GM18498 (cell line): Measurements from ENCODE around the gene GATC.

Source experiments
- ATAC-seq: cut with Tn5 transposase; IDR thresholded peaks from one replicate; pipeline ENCODE4 v1.9.1; 2021; ENCODE audit warnings: mild to moderate bottlenecking, moderate library complexity; ENCODE audit not compliant: unreplicated experiment

Gene GATC, protein sequence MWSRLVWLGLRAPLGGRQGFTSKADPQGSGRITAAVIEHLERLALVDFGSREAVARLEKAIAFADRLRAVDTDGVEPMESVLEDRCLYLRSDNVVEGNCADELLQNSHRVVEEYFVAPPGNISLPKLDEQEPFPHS

DNA sequence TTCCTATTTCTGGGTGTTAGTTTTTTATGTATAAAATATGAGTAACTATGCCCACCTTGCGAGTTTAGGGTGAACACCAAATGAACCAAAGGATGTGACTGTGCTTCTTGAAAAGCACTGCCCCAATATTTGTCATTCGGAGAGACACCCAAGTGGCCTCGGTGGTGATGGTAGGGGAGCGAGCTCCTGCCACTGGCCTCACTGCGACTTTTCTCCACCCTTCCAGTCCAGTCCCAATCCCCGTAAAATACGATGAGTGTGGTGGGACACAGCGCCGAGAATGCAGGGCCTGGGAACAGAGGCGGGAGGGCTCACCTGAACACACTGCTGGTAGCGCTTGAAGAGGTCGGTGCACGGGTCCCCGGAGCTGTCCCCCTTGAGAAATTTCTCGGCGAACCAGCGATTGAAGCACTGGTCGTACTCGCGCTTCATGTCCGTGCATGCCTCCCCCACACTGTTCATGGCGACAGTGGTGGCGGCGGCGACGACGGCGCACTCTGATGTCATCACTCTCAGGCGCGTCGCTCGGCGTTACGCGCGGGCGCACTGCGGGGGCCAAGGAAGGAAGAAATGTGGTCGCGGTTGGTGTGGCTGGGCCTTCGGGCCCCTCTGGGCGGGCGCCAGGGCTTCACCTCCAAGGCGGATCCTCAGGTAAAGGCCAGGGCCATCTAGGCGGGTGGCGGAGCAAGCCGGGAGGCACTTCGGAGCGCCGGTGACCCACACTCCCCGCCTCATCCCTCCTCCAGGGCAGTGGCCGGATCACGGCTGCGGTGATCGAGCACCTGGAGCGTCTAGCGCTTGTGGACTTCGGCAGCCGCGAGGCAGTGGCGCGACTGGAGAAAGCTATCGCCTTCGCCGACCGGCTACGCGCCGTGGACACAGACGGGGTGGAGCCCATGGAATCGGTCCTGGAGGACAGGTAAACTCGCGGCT, at the start of gene GATC, which contains the start of gene TRIAP1:
TSS of gene GATC (plus strand) at position 534 of the 933 bp plus-strand sequence. CDS start at position 571, 37 bp downstream.
TSS of gene TRIAP1 (minus strand) at position 474 of the 933 bp plus-strand sequence. CDS start at position 462, 12 bp downstream.
- peak; percentile 90 for ATAC-seq

DNA sequence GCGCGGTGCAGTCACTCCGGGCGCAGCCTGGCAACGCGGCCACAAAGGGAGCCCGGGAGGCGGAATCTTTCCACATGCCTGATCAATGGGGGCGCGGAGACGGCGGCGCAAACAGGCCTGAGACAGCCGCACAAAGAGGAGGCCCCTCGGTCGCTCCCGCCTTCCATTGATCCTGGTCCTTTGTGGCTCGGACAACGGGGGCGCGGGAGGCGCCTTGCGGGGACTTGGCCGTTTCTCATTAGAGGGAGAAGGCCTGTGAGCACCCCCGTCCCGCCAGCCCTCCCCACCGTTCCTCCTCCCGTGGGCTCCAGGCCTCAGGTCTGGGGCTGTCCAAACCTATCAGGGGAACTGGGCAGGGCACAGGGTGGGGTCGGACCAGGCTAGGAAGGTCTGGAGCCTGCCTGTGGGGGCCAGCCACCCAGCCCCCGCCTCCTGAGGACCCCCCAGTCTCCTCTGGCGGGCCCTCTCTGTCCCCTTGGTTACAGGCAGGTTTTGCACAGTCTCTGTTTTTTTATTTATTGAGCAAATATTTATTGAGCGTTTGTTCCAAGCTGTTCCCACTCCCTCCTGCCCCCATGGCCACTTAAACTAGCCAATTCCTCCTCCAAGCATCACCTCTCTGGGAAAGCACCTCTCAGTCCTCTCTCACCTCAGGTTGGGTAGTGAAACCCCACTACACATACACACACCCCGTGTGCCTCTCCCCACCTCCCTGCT, 48.3 kb upstream of the GATC start:
- no peak for ATAC-seq

DNA sequence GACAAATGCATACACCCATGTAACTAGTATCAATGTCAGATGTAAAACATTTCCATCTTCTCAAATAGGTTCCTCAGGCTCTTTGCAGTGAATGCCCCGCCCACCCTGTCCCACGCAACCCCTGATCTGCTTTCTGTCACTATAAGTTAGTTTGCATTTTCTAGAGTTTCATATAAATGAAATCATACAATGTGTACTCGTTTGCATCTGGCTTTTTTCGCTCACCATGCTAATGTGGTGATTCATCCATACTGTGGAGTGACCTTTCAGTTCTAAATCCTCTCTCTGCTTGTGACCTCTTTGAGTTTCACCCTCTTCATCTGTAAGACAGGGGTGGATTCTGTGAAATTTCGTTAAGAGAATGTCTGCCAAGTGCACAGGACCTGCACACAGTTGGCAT, 46.7 kb upstream of the GATC start:
- ATAC-seq = no peak

DNA sequence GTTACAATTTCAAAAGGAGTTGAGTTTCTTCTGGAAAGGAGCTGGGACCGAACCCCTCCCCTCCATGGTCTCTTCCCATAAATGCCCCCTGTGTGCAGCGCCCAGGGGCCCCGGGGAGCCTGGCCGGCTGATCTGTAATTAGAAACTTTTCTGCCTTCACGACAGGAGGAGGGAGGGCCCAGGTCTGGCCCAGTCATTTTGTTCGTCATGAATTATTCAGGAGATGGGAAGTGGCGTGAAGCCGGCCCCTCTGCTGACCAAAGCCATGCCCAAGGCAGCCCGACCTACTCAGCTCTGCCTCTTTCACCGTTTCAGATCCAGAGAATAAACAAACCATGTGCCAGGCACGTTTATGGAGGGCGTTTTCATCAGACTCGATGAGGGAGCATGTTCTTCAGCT, 44.0 kb upstream of the GATC start:
- no peak for ATAC-seq

DNA sequence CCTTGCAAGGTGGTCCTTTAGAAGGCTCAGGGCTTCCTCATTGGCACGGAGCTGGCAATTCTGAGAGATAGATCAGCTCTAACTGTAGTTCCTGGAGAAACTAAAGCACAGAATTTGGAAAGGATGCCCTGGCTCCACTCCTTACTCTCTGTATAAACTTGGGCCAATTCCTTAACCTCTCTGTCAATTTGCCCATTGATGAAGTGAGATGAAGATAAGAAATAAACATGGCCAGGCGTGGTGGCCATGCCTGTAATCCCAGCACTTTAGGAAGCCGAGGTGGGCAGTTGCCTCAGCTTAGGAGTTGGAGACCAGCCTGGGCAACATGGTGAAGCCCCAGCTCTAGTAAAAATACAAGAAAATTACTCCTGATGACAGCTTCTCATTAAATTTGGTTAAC, 42.4 kb upstream of the GATC start:
- ATAC-seq = no peak

DNA sequence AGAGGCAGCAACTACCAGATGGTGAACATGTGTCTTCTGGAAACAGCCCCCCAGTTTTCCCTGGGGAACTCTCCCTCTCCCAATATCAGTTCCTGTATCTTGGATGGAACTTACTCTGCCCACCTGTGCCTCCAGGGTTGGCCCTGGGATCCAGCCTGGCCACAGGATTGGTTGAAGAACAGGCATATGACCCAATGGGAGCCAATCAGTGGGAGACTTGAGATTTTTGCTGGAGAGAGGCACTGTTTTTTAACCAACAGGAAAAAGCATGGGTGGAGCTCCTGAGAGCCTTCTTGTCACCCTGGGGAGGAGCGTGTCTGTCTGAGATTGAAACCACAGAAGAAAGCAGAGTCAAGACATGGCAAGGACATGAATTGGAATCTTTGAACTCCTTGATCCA, 42.0 kb upstream of the GATC start:
- ATAC-seq = no peak

DNA sequence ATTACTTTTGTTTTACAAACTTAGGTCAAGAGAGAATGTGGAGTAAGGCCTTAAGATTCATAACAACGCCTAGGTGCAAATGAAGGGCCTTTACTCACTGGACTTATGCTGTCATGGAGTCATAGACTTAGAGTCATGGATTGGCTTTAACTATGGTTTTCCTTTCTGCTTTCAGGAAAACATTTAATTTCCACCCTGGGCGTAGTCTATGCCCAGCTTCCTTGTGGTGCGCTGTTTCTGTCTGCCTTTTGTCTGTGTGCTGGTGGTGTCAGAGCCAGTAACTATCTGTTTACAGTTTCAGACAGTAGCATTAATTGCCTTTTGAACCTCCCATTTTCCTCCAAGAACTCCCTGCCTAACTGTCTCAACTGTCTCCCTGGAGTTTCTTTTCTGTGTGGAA, 40.2 kb upstream of the GATC start:
- ATAC-seq = no peak

DNA sequence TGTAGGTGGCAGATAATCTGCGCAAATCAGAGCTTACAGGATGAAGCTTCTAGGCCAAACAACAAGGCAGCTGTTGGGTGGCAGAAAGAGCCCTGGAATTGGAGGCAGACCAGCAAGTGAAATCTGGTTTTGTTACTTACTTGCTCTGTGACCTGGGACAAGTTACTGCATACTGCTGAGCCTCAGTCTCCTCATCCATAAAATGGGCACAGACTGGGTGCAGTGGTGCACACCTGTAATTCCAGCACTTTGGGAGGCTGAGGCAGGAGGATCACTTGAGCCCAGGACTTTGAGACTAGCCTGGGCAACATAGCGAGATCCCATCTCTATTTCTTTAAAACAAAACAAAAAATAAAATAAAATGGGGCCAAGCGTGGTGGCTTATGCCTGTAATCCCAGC, 39.7 kb upstream of the GATC start:
- ATAC-seq = no peak

DNA sequence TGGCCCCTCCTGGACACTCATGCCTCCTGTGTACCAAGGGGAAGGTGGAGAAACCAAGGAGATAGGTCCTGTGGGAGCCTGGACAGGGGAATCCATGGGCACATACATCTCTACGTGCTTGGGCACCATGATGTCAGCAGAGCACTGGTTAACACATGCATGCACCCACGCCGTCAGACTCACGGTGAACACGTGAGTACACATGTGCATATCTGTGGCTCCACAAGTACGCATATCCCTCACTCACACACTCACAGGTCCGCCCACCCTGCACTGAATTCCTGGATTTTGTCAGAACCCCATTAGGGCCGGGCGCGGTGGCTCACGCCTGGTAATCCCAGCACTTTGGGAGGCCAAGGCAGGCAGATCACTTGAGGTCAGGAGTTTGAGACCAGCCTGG, 37.5 kb upstream of the GATC start:
- no peak for ATAC-seq

DNA sequence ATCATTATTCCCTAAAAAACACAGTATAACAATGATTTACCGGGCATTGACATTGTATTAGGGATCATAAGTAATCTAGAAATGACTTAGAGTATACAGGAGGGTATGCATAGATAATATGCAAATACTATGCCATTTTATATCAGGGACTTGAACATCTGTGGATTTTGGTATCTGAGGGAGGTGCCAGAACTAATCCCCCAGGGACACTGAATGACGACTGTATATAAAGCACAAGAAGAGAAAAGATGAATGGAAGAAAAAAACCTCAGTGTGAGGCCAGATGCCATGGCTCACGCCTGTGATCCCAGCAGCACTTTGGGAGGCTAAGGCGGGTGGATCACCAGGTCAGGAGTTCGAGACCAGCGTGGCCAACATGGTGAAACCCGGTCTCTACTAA, 33.8 kb upstream of the GATC start:
- ATAC-seq = no peak

DNA sequence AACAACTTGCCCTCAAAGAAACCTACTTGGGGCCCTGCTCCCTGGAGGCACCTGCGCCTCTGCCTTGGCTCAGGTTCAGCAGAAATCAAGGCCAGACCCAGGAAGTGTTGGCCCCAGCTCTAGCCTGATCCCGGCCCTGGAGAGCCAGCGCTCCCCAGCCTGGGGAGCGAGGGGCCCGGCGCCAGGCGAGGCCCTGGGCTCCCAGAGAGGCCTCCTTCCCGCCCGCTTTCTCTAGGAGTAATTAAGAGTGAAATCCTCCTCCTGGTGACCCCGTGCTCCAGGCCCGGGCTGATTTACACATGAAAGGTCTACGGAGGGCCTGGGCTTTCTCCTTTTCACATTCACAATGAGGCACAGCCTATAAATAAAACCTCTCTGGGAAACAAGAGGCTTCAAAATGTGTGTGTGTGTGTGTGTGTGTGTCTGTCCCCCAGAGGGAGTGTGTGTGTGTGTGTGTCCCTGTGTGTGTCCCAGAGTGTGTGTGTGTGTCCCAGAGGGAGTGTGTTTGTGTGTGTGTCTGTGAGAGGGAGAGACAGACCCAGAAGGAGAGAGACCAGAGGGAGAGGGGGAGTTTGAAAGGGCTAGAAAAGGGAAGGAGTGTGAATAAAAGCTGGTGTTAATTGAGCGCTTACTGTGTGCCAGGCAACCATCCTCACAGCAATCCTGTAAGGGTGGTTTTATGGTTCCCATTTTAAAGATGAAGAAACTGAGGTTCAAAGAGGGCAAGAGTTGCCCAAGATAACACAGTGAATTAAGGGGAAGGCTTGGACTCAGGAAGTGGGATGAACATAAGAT, 32.1 kb upstream of the GATC start:
- no peak for ATAC-seq

DNA sequence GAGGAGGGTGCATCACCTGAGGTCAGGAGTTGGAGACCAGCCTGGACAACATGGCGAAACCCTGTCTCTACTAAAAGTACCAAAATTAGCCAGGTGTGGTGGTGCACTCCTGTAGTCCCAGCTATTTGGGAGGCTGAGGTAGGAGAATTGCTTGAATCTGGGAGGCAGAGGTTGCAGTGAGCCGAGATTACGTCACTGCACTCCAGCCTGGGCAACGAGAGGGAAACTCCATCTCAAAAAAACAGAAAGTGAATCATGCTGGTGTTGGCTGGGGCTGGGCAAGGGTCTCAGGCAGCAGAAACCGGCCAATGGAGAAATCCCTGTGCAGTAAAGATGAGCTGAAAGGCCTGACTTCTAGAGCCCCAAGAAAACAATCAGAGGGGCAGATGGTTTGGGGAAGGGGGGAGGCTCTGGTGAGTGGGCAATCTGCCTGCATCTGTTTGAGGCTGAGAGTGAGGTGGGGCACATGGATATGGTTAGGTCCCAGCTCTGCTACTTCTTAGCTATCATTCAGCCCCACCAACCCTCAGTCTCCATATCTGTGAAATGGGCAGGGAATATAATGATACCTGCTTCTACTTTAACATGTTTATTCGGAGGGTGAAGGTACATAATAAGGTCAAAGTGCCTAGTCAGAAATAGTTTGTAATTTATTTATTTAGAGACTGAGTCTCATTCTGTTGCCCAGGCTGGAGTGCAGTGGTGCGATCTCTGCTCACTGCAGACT, 29.6 kb upstream of the GATC start:
- no peak for ATAC-seq

DNA sequence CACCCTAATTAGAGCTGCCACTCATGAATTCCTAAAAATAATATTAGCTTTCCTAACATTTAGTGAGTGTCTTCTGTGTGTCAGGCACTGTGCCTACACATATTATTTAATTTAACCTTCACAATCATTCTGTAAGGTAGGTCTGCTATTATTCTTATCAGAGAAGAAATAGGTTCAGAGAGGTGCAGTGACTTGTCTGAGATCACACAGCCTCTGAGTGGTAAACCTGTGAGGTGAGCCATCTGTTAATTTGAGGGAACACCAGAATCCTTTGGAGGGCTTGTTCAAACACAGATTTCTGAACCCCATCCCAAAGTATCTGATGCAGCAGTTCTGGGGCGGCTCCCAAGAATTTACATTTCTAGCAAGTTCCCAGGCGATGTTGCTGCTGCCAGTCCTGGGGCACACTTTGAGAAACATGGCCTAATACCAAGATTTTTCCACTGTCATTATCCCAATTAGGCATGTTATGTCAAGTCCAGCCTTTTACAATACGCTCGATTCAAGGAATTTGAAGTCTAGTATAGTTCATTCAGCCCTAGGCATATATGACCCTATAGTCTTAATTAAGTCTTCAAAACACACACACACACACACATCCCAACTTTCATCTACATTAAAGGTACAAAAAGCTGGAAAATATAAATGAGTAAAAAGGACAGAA, 28.2 kb upstream of the GATC start:
- ATAC-seq = no peak

DNA sequence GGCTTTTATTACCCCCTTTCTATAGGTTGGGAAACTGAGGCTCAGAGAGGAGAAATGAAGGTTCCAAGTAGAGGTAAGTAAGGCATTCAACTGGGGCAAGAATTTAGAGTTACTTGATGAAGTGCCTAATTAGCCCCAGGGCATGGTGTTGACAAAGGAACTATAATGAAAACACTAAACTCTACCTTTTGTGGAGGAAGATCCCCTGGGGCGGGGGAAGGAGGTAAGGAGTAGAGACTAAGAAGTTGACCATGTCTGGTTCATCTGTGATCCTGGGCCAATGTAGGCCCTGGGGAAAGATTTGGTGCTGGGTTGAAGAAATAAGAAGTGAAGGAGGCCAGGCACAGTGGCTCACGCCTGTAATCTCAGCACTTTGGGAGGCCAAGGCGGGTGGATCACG, 24.5 kb upstream of the GATC start:
- no peak for ATAC-seq

DNA sequence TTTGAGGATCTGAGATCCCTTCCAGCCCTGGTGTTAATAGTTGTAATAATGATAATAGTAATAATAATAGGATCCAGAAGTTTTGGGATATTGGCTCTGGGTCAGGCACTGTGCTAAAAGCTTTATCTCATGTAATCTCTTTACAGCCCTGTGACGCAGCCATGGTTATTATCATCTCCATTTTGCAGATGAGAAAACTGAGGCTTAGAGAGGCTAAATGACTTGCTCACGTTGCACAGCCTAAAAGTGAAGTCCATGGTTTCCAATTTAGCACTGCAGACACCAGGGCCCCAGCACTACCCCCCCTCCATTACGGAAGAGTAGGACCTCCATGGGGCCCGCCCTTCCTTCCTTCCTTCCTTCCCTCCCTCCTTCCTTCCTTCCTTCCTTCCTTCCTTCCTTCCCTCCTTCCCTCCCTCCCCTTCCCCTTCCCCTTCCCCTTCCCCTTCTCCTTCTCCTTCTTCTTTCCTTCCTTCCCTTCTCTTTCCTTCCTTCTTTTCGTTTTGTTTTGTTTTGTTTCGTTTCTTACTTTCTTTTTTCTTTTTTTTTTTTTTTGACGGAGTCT, 23.3 kb upstream of the GATC start:
- no peak for ATAC-seq

DNA sequence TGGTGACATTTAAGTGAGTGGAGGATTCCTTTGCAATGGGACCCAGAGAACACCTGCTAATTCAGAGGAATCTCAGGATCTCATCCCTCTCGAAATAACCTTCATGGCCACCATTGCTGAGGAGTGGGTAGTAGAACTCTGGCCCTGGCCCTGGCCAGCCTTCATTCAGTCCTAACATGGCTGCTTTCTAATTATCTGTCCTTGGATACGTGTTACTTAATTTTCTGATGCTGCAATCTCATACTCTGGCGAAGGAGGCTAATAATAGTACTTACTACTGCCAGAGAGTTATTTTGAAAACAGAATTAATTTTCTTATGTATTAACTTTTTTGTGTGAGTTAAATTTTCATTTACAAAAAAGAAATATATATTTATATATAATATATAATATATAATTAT, 20.4 kb upstream of the GATC start:
- no peak for ATAC-seq

DNA sequence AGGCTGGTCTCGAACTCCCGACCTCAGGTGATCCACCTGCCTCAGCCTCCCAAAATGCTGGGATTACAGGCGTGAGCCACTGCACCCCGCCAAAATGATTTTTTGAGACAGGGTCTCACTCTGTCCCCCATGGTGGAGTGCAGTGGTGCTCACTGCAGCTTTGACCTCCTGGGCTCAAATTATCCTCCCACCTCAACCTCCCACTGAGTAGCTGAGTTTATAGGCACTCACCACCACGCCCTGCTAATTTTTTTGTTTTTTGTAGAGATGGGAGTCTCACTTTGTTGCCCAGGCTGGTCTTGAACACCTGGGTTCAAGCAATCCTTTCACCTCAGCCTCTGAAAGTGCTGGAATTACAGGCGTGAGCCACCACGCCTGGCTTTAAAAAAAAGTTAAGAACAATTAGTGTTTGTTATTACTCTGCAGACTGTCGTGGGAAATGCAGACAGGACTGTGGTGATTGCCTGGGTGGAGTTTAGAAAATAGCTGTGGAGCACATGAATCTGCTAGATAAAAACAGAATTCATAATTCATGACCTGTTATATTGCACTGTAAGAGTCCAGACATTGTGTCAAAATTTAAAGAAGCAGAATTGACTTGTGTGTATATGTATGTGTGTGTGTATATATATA, 17.5 kb upstream of the GATC start:
- ATAC-seq = no peak

DNA sequence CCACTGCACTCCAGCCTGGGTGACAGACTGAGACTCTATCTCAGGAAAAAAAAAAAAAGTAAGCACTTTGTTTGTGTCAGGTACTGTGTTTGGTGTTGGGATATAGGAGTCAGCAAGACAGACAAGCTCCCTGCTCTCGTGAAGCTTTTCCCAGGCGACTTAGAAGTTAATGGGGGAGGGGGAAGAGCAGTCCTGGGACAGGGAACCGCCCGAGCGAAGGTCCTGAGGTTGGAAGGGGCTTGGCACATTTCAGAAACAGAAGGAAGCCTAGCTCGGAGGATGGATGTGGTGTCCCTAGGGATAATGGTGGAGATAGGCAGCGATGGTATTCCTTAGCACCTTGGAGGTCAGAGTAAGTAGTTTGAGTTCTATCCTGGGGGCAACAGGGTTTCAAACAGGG, 16.9 kb upstream of the GATC start:
- ATAC-seq = no peak
